GM21423 (cell line): ENCODE measurements around the gene GALNT2.

Source experiments
- ATAC-seq: cut with Tn5 transposase; IDR thresholded peaks from one replicate; pipeline ENCODE4 v1.9.1; 2021; ENCODE audit warnings: mild to moderate bottlenecking, moderate library complexity; ENCODE audit not compliant: unreplicated experiment

GALNT2 gene

GRCh38 chr1:230199034-230199433 is 132.0 kb downstream of the GALNT2 start:
- no peak for ATAC-seq

GRCh38 chr1:230199554-230199953 is 132.5 kb downstream of the GALNT2 start:
- ATAC-seq: no peak

- ATAC-seq: no peak
Measured at GRCh38 chr1:230200276-230200675, 133.2 kb downstream of the GALNT2 start.

DNA sequence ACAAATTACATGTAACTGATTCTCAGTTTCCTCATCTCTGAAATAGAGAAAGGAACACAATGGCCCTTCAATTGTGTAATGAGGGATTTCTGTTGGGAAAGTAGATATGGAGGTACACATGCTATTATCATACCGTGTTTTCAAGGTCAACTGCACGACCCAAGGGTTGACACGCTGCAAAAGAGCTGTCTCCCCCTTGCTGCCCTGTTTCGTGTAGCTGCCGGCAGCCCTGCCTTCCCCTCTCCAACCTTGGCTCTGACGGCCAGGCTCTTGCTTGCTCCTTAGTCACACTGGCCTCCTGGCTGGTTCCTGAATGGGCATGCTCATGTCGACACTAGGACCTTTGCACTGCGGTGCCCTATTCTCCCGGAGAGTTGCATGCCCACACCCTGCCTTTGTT is 134.4 kb downstream of the GALNT2 start:
- ATAC-seq: no peak

DNA sequence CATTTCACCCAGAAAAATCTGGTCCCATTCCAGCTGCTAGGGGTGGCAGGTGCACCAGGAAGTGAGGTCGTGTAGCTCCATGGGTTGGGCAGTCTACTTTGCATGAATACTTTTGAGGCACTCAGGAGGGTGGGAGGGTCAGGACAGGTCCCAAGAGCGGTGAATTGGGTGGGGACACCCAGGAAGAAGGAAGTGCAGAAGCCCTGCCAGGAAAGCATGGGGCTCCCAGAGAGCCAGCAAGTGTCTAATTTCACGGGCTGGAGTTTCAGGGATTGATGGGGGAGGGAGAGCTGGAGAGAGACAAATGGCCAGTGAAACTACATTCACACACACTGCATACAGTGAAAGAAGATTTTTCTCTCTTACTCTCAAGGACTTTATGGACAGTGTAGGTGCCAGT is 137.8 kb downstream of the GALNT2 start:
- no peak for ATAC-seq

DNA sequence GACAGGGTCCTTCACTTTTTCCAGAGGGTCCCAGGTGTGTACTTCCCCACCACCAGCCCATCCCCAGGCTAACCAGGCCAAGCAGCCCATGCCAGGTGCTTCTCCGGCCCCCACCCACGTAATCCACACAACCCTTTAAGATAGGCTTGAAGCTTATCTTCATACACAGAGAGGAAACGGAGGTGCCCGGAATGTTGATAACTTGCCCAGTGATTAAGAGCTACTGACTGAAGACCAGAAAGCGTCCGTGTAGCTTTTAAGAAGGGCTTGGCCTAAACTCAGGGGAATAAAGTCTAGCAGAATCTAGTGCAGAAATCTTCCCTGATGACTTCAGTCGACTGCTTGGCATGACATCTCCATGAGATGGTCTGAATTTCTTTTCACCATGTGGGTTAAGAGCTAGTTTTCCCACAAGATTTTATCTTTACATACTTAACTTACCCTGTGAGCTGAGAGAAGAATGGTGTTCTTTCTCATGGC is 138.7 kb downstream of the GALNT2 start:
- ATAC-seq: no peak

- ATAC-seq: no peak
Measured at GRCh38 chr1:230206207-230206606, 139.2 kb downstream of the GALNT2 start.

DNA sequence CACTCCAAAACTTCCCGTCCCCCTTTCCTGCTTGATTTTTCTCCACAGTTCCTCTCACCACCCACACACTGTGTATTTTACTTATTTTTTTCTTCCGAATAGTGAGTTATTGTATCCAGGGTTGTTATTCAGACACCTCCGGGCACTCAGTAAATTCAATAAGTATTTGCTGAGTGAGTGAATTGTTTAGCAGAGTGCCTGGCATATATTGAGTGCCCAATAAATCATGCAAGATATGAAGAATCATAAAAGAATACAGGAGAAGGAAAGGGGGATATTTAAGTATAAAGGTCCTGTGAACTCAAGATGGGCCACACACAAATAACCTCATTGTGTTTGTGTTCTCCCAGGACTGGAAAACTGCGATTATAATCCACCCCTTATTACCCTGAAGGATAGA is 139.9 kb downstream of the GALNT2 start:
- ATAC-seq: no peak

GRCh38 chr1:230207598-230207997 is 140.6 kb downstream of the GALNT2 start:
- ATAC-seq: no peak

DNA sequence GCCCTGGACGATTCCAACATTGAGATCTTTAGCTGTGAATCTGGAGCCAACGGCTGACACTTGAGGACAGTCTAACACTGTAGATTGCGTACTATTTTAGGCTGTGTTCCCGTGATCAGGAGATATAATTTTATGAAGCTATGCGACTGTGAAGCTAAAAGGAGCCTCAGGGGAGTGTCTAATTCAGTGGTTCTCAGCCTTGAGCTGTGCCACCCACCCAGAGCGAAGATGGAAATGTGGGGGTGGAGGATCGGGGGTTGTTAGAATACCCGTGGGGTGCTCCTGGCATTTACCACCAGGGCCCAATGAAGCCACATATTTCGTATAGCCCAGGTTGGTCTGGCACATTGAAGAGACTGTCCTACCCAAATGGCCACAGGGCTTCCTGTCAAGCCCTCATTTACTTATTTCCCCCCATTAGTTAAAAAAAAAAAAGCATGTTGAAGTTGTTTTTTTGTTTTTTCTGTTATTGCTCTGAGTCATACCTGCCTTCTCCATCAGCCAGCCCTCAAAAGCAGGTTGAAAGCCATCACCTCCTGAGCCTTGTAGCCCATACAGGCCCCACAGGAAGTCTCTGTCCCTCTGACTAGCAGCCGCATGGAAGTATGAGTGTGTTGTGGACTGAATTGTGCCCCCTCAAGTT is 141.7 kb downstream of the GALNT2 start:
- peak; percentile 55 for ATAC-seq

DNA sequence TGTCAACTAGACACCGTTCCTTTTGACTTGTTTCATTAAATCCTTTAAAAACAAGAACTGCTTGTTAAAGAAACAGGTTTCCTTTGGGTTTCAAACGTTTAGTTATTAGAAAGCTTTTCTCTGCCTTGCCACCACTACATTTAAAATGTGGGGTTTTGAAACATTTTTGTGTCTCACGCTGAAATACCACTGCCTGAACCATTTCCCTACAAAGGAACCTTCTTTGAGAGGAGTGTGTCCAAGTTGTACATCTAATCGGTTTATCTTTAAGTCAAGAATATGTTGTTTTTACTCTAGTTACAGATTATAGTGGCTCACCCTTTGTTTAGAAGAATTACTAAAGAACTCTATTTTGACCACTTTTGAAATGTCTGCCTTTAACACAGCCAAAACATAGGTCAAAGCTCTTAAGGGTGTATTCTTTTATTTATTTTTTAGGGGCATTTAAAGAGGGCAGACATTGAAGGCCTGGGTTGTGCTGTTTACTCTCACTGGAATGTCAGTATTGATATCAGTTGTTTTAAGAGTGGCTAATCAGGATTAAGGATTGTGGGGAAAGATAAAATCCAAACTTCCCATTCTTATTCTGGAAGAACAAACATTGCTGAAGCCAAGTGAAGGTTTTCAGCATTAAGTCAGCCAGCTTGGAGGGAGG is 143.4 kb downstream of the GALNT2 start:
- no peak for ATAC-seq

DNA sequence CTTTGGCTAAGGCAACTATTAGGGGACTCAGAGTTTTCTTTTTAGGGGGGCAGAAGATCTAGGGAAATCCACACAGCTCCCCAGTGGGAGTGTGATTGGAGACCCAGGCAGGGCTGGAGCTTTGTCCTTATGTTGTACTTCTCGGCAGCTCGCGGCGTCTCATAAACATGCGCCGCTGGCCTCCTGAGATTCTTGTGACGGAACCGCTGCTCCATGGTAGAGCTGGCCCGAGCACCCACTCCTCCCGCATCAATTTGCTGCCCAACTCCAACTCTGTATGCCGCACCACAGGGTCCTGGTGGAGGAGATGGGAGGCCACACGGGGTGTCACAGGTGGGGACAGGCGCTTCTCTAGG is 143.9 kb downstream of the GALNT2 start:
- ATAC-seq: no peak

- ATAC-seq: no peak
Measured at GRCh38 chr1:230211436-230212145, 144.6 kb downstream of the GALNT2 start.

DNA sequence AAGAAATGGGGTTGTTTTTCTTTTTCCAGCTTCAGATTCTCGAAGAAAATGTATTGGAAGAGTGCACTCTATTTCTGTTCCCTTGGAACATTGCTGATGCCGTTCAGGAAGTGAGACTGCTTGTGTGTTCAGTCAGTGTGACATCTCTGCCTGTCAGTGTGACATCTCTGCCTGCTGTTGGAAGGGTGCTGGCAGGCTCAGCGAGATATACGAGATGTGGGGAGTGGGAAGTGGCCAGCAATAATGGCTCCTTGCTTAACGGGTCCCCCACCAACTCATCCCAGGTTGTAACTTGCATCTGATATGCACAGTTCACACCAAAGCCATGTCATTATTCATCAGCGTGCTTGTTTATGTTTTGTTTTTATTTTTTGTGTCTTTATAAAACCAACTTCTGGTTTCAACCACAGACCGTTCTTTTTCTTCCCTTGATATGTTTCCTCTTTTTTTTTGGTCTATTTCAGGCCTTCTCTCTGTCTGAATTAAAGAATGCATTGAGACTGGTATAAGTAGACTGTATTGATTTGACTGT is 145.4 kb downstream of the GALNT2 start:
- peak; percentile 40 for ATAC-seq

DNA sequence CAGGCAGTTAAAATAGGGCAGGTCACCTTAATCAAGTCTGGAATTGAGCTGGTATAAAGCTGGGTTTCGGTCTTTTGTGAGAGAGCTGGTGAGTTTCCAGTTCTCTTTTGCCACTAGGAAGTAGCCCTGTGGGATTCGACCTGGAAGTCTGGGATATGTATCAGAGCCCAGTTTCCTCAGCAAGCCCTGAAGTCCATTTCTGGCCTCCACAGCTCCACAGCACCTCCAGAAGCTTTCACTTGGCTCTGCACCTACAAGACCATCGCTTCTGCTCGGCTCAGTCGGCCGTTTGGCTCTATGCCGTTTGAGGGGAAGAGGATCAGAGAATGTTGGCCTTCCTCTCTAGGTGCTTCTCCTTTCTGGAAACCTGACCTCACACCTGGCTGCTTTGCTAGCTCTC is 148.0 kb downstream of the GALNT2 start:
- no peak for ATAC-seq

DNA sequence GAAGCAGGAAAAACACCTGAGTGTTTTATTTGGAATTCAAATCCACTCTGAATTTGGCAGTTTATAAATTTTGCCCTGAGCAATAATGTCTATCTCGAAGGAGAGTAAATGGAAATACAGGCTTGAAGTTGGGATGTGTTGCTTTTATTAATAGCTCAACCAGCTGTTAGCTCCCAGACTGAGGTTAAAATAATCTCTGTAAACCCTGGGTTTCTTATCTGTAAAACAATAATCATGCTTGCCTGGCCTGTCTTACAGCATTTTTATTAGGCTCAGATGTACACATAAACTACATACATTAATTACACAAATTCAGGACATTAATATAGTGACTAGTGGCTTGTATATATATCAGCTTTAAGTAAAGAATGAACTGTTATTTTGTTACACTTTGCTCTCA is 148.5 kb downstream of the GALNT2 start:
- no peak for ATAC-seq

- no peak for ATAC-seq
Measured at GRCh38 chr1:230216896-230217295, 149.9 kb downstream of the GALNT2 start.

DNA sequence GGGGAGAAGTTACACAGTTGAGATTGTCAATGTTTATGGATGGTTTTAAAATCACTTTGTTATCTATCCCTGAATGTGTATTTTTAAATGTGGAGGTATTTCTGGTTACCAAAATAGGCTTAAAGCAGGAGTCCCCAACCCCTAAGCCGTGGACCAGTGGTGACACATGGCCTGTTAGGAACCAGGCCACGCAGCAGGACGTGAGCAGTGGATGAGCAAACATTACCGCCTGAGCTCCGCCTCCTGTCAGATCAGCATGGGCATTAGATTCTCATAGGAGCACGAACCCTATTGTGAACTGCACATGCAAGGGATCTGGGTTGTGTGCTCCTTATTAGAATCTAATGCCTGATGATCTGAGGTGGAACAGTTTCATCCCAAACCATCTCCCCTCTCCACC is 151.6 kb downstream of the GALNT2 start:
- ATAC-seq: no peak

DNA sequence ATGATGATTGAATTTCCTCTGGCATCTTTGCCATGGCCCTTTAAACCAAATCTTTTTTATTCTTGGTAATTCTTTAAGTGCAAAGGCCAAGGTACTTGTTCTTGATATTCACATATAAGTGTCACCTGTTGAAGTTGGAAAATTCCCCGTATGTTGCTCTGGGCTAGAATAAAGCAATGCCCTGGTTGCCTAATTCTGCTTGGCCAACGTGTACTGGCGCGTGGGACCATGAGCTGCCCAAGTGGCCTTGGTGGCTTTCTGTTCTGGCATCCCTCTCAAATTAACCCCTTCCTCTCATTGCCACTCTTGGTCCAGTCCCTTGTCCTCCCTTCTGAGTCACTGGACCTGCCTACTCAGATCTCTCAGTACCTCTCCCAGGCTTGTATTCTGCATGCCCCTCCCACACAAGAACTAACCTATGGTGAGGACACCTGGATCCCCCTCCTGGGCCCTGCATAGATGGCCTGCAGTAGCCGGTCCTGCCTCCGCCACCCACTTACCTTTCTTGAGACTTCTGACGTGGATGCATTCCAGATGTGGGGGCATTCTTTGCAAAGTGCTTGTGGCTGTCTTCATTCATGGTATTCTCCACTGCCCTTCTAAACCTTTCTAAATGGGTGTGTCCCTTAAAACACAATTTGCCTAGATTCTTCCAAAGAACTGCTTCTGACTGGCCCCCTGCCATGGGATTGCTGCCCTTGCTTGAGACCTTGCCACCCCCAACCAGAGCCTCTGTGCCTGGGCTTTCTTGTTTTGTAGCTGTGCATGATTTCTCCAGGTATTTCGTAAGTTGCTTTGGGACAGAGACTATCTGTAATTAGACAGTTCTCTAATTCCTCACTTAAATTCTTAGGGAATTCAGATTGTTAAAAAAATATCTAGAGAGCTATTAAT is 152.4 kb downstream of the GALNT2 start:
- ATAC-seq: no peak

- ATAC-seq: no peak
Measured at GRCh38 chr1:230220478-230220877, 153.4 kb downstream of the GALNT2 start.

GRCh38 chr1:230220907-230221306 is 153.9 kb downstream of the GALNT2 start:
- no peak for ATAC-seq
